Astrocyte (in vitro differentiated cells and primary cell): ENCODE measurements around the gene PKD1L1.

Source experiments
- EZH2 ChIP-seq: IDR thresholded peaks from 2 replicates; pipeline ENCODE4 v1.6.1; 2012; ENCODE audit warnings: mild to moderate bottlenecking, low read length, inconsistent platforms; ENCODE audit not compliant: insufficient read depth
- TF ChIP-seq, protein P1 (sequence below): IDR thresholded peaks from 2 replicates; pipeline ENCODE4 v1.5.1; 2011; ENCODE audit warnings: low read depth, mild to moderate bottlenecking, inconsistent platforms, low read length, moderate library complexity; ENCODE audit not compliant: insufficient read depth

DNA sequence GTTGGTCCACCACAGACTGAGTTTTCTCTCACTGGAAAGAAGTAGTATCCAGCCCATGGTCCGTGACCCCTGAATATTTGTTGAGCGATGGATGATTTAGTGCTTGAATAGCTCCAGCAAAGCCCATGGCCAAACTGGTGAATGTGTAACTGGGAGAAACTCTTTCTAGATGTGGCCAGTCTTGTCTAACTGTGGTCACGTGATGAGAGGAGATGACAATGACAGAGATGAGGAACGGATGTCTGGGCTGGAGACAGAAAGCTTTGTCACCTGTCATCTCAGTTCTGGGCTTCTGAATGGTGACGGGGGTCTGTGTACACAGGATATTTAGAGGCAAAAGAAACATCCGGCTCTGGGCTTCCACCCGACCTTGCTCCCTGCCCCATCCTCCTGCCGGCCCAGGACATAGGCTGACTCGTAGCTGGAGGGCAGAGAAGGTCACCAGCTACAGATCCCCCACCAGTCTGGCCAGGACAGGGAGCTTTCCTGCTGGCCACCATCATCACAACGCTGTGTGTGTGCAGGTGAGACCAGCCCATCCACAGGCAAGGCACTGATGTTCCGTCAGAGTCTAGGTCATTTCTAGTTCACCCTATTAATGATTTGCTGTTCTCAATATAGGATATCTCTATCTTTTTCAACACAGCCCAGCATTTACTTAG is 213.8 kb downstream of the PKD1L1 start:
- TF ChIP-seq EZH2: no peak
- TF ChIP-seq, protein P1, sequence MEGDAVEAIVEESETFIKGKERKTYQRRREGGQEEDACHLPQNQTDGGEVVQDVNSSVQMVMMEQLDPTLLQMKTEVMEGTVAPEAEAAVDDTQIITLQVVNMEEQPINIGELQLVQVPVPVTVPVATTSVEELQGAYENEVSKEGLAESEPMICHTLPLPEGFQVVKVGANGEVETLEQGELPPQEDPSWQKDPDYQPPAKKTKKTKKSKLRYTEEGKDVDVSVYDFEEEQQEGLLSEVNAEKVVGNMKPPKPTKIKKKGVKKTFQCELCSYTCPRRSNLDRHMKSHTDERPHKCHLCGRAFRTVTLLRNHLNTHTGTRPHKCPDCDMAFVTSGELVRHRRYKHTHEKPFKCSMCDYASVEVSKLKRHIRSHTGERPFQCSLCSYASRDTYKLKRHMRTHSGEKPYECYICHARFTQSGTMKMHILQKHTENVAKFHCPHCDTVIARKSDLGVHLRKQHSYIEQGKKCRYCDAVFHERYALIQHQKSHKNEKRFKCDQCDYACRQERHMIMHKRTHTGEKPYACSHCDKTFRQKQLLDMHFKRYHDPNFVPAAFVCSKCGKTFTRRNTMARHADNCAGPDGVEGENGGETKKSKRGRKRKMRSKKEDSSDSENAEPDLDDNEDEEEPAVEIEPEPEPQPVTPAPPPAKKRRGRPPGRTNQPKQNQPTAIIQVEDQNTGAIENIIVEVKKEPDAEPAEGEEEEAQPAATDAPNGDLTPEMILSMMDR: no peak
